ENCODE data around the gene ZNF605.
"Not testable (repeated sequence)": the region's sequence is repeated elsewhere in the genome, so short reads cannot be mapped to it uniquely, and the experiment has no call there.

The ZNF605 gene

GRCh38 chr12:132967736-132968135 lies 11.6 kb upstream of the ZNF605 start:
- DNase-seq (ENCODE audit: low read depth in 2 of 2): no peak
- no peak for TF ChIP-seq CTCF (IDR thresholded peaks at IDR 0.05; ENCODE audit: low read depth, low read length)
- H3K4me3 ChIP-seq (replicated peaks in 1 of 2; ENCODE audit: low read depth in 2 of 2, low read length in 2 of 2): no peak overlapping the region

GRCh38 chr12:132966676-132967415 lies 10.7 kb upstream of the ZNF605 start:
- H3K4me3 ChIP-seq (replicated peaks in 1 of 2; ENCODE audit: low read depth in 2 of 2, low read length in 2 of 2): no peak overlapping the region
- no peak for DNase-seq (ENCODE audit: low read depth in 2 of 2)
- TF ChIP-seq CTCF (IDR thresholded peaks at IDR 0.05; ENCODE audit: low read depth, low read length): no peak

GRCh38 chr12:132965796-132966195 lies 9.7 kb upstream of the ZNF605 start:
- no peak for DNase-seq (ENCODE audit: low read depth in 2 of 2)
- TF ChIP-seq CTCF (IDR thresholded peaks at IDR 0.05; ENCODE audit: low read depth, low read length): no peak
- no peak overlapping the region for H3K4me3 ChIP-seq (replicated peaks in 1 of 2; ENCODE audit: low read depth in 2 of 2, low read length in 2 of 2)

GRCh38 chr12:132963947-132964346 lies 7.8 kb upstream of the ZNF605 start:
- DNase-seq (ENCODE audit: low read depth in 2 of 2): peak in 1 of 2 donors; percentile 38
- not testable (repeated sequence) for H3K4me3 ChIP-seq (replicated peaks in 1 of 2; ENCODE audit: low read depth in 2 of 2, low read length in 2 of 2)
- peak; percentile 39 for TF ChIP-seq CTCF (IDR thresholded peaks at IDR 0.05; ENCODE audit: low read depth, low read length)

GRCh38 chr12:132961790-132962189 lies 5.7 kb upstream of the ZNF605 start:
- DNase-seq (ENCODE audit: low read depth in 2 of 2); H3K4me3 ChIP-seq (replicated peaks in 1 of 2; ENCODE audit: low read depth in 2 of 2, low read length in 2 of 2): not testable (repeated sequence)

- DNase-seq (ENCODE audit: low read depth in 2 of 2): peak; percentile 72 to 79
- peak overlapping the region; percentile 62 to 78 for H3K4me3 ChIP-seq (replicated peaks in 1 of 2; ENCODE audit: low read depth in 2 of 2, low read length in 2 of 2)
- no peak for TF ChIP-seq CTCF (IDR thresholded peaks at IDR 0.05; ENCODE audit: low read depth, low read length)
These were observed 754 bp downstream of the ZNF605 start for GRCh38 chr12:132955094-132956010.

GRCh38 chr12:132954471-132955048 lies 1.5 kb downstream of the ZNF605 start:
- H3K4me3 ChIP-seq (replicated peaks in 1 of 2; ENCODE audit: low read depth in 2 of 2, low read length in 2 of 2): peak overlapping the region; percentile 62 to 78
- no peak for TF ChIP-seq CTCF (IDR thresholded peaks at IDR 0.05; ENCODE audit: low read depth, low read length)
- peak in 1 of 2 donors; percentile 7 for DNase-seq (ENCODE audit: low read depth in 2 of 2)

All from cardiac fibroblast (primary cell).